GM12864 (cell line): Measurements from ENCODE around the gene SSR4.

ENCODE experiments used
- DNase-seq: peaks from one replicate; pipeline ENCODE4 v3.0.0-alpha.2; 2011; ENCODE audit warnings: low read depth
- H3K4me3 ChIP-seq: 2 replicates; pipeline ENCODE4 v1.5.1; 2011; ENCODE audit warnings: mild to moderate bottlenecking, low read depth, low read length, control low read depth
- TF ChIP-seq, protein P1 (sequence below): IDR thresholded peaks from 2 replicates; pipeline ENCODE4 v1.5.1; 2011; ENCODE audit warnings: low read depth, mild to moderate bottlenecking, moderate library complexity, low read length, control low read depth, inconsistent platforms; ENCODE audit errors: missing control alignments

The SSR4 gene

GRCh38 chrX:153784325-153784967 lies 10.0 kb upstream of the SSR4 start:
- TF ChIP-seq, protein P1, sequence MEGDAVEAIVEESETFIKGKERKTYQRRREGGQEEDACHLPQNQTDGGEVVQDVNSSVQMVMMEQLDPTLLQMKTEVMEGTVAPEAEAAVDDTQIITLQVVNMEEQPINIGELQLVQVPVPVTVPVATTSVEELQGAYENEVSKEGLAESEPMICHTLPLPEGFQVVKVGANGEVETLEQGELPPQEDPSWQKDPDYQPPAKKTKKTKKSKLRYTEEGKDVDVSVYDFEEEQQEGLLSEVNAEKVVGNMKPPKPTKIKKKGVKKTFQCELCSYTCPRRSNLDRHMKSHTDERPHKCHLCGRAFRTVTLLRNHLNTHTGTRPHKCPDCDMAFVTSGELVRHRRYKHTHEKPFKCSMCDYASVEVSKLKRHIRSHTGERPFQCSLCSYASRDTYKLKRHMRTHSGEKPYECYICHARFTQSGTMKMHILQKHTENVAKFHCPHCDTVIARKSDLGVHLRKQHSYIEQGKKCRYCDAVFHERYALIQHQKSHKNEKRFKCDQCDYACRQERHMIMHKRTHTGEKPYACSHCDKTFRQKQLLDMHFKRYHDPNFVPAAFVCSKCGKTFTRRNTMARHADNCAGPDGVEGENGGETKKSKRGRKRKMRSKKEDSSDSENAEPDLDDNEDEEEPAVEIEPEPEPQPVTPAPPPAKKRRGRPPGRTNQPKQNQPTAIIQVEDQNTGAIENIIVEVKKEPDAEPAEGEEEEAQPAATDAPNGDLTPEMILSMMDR = no peak
- H3K4me3 ChIP-seq = no peak overlapping the region
- DNase-seq = no peak

GRCh38 chrX:153786669-153787068 lies 7.8 kb upstream of the SSR4 start:
- DNase-seq = no peak

DNA sequence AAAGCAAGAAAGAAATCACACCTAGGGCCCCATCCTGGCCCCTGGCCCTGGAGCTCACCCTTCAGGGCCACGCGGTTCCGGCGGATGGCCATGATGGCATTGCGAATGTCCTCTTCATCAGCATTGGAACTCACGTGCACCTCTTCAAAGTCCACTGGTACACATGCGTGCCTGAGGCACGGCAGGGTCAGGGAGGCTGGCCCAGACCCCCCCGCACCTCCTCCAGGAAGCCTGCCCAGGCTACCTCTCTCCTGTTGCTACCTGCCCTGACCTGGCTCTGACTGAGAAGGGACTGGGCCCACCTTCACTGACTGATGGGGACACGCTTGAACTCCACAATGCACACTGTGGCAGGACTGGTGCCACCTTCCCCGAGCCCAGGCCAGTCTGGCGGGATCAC lies 4.8 kb upstream of the SSR4 start:
- TF ChIP-seq, protein P1 = no peak
- H3K4me3 ChIP-seq = no peak overlapping the region
- DNase-seq = no peak

More at GRCh38 chrX:153786669-153787068, 7.8 kb upstream of the SSR4 start:
- H3K4me3 ChIP-seq = no peak overlapping the region
- TF ChIP-seq, protein P1 = no peak

DNA sequence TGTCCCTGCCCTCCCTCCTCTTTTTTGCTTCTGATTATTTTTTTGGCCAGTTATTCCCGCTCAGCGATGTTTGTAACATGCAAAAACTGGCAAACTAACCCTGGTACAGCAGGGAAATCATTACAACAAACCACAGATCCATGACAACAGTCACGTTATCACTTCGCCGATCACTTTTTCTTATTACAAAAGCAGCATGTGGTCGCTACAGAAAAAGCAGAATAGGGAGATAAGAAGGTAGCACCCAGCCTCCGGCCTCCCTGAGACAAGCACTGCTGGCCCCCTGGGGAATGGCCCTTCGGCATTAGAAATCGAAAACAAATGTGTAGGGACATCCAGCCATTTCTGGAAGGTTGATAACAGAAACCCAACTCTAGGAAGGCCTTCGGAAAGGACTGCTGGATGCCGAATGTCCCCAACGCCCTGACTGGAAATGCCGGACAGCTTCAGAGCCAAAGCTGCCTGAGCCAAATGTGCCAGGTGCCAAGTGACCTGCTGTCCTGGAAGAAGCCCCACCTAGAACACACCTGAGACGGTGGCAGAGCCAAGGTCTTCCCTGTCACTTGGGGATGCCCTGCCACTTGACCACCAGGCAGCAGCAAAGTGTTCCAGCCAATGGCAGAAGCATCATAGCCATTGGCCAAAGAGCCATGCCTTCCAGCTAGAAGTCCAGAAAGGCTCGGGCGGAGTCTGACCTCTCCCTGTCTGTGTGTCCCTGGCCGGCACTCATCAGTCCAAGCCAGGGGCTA lies 3.2 kb upstream of the SSR4 start:
- H3K4me3 ChIP-seq = no peak overlapping the region
- TF ChIP-seq, protein P1 = no peak
- DNase-seq = no peak

GRCh38 chrX:153792368-153792767 lies 2.1 kb upstream of the SSR4 start:
- DNase-seq = no peak
- H3K4me3 ChIP-seq = no peak overlapping the region

GRCh38 chrX:153793291-153793690 lies 1.2 kb upstream of the SSR4 start:
- TF ChIP-seq, protein P1 = no peak
- no peak for DNase-seq
- H3K4me3 ChIP-seq = peak overlapping the region; percentile 85

More at GRCh38 chrX:153792368-153792767, 2.1 kb upstream of the SSR4 start:
- TF ChIP-seq, protein P1 = no peak
